Stimulated activated CD8-positive, alpha-beta memory T cell treated with anti-CD3 and anti-CD28 coated beads, Interleukin-7, amount 100 ng/mL, for 4 hours (primary cell): ENCODE data around the gene ADAMTS3.
"Not testable (repeated sequence)": the region's sequence is repeated elsewhere in the genome, so short reads cannot be mapped to it uniquely, and the experiment has no call there.

Experiments used
- DNase-seq, 2 donors: peaks; one replicate each; pipeline ENCODE4 v3.0.0-alpha.2; 2020; ENCODE audit warnings: low read depth in 2 of 2

The ADAMTS3 gene

DNA sequence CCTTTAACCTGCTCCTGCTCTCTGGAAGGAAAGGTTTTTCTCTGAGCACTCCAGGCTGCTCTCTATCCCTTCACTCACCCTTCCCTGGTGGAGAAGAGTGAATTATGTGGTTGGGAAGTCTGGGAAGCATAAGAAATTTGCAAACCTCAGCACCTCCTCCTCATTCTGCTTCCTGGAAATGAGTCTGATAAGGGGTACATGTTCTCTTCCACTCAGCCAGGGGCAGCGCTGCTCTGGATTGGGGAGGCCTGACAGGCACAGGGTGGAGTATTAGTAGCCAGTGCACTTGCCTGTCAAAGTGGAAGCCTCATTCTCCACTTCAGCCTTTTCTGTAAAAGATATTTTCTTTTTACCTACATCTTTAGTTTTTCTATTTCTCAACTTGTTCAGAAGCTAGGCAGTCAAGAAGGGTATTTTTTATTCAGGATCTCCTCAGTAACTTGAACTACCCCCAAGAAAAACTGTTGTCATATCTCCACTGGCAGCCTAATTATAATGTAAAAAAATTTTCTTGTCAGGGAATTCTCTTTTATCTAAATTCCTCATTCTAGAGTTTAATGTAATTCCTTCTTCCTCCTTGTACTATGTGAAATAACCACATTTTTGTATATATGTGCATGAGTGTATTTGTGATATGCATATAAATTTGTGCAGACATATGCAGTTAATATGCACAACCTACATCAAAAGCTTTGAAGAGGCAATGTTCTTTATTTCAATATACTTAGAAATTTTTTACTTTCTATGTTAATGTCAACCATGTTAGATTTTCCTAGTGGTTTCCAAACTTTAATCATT lies 15.3 kb downstream of the ADAMTS3 start:
- no peak for DNase-seq

- DNase-seq = no peak
These were observed 16.6 kb downstream of the ADAMTS3 start for GRCh38 chr4:72552447-72552846.

DNA sequence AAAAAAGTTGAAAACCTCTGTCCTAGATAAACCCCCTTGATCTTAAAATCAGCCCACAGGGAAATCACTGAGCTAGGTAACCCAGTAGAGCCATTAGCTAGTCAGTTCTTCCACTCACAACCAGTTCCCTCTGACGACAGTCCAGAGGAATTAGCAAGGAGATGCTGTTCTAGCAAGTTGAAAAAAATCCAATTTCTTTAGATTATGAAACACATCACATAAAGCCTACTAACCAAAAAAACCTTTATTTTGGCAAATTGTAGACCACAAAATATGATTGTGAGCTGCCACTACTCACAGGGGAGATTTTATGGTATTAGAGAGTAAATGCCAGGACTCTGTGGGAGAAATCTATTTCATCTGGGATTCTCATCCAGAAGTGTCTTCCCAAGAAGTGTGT lies 22.6 kb downstream of the ADAMTS3 start:
- no peak for DNase-seq

- not testable (repeated sequence) for DNase-seq
These were observed 28.3 kb downstream of the ADAMTS3 start for GRCh38 chr4:72540694-72541093.

- DNase-seq = no peak
These were observed 31.0 kb downstream of the ADAMTS3 start for GRCh38 chr4:72538006-72538405.

- no peak for DNase-seq
These were observed 32.6 kb downstream of the ADAMTS3 start for GRCh38 chr4:72536443-72536842.

- DNase-seq = no peak
These were observed 37.2 kb downstream of the ADAMTS3 start for GRCh38 chr4:72531768-72532290.

DNA sequence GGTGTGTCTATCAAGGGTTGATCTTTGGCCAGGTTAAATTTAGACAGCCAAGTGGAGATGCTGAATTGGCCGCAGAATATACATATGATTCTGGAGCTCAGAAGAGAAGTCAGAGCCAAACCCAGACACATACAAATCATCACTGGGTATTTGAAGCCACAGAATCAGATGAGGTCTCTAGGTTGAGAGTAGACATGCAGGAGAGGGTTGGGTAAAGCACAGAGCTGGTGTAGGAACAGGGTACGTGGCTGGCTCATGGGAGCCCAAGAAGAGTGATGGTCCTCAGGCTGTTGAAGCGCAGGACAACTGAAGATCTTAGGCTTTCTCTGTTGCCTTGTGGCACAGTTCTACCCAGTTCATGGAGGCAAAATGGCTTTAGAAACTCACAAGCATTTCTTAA lies 37.7 kb downstream of the ADAMTS3 start:
- DNase-seq = no peak

DNA sequence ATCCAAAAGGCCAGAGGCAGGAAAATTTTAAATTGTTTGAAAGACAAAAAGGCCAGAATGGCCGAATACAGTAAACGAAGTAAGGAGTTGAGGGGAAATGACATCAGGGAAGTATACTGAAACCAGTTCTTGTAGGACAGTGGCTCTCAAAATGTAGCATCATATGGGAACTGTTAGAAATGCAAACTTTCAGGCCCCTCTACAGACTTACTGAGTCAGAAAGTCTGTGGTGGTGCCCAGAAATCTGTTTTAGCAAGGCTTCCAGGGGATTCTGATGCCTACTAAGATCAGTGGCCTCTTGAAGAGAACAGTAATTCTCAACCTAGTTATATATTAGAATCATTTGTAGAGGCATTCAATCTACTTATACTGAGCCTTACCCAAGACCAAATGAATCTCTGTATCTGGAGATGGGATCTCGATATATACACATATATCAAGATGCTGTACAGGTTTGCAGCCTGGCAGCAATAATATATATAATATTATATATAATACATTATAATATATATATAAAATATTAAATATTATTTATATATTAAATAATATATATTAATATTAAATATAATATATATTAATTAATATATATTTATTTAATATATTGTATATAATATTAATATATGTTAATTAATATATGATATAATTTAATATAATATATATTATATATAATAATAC lies 39.7 kb downstream of the ADAMTS3 start:
- DNase-seq = no peak

- no peak for DNase-seq
These were observed 41.9 kb downstream of the ADAMTS3 start for GRCh38 chr4:72527038-72527646.

GRCh38 chr4:72525938-72526337 lies 43.1 kb downstream of the ADAMTS3 start:
- DNase-seq = no peak

DNA sequence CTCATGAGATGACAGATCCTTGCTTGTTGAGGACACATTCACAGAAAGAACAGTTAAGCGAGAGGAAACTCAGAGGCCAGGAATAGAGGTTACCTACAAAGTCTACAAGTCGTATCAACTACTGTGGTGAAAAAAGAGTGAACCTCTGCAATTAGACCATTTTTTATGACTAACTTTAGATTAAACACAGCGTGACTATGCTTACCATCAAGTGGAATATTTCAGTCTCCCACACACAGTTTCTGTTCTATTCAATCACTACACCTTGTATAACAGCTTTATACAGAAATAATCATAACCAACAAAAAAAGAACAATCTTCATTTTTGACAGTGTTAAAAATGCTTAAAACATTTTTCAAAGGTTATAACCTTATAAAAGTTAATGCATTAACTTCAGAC lies 46.6 kb downstream of the ADAMTS3 start:
- DNase-seq = no peak

- no peak for DNase-seq
These were observed 55.8 kb downstream of the ADAMTS3 start for GRCh38 chr4:72513227-72513626.

DNA sequence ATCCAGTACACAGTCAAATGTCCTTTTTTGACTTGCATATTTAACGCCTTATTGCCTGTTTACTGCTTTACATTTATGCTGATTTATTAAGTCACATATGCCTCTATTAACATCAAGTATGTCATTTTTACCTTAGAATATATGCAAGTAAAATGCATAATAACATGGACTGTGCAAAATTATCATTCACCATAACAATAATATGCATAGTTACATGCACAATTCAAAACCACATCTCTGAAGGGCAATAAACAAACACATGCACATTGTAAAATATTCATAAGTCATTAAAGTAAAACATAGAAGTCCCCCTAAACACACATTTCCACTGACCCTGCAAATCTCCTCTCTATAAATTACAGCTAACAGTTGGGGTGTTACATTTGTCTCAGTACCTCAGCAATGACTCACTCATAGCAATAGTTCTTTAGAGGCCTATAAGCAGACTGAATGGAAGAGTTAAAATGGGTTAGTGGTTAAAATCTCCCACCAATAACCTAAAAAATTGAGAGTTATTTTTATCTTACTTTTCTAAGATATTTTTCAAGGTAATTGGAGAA lies 61.1 kb downstream of the ADAMTS3 start:
- DNase-seq = no peak

DNA sequence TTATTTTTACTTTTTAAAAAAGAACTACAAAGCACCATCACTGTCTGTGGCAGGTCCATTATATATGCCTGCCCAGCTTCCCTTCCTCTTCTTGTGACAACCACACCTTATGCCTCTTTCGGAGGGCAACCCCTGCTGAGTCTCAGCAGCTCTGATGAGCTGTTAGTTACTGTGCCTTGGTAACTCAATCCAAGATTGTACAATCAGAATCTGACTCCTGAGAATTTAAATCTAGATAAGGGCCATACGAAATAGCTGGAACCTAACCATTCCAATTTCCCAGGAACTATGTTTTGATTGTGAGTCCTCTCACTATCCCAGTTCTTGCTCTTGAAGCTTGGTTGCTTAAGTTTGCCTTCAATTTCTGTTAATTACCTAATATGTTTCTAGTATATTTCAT lies 61.9 kb downstream of the ADAMTS3 start:
- DNase-seq = no peak

GRCh38 chr4:72505314-72505744 lies 63.7 kb downstream of the ADAMTS3 start:
- no peak for DNase-seq

DNA sequence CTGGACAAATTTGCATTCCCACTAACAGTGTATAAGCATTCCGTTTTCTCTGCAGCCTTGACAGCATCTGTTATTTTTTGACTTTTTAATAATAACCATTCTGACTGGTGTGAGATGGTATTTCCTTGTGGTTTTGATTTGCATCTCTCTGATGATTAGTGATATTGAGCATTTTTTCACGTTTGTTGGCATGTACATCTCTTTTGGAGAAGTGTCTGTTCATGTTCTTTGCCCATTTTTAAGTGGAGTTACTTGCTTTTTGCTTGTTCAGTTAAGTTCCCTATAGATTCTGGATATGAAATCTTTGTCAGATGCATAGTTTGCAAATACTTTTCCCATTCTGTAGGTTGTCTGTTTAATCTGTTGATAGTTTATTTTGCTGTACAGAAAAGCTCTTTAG lies 68.8 kb downstream of the ADAMTS3 start:
- DNase-seq = no peak

DNA sequence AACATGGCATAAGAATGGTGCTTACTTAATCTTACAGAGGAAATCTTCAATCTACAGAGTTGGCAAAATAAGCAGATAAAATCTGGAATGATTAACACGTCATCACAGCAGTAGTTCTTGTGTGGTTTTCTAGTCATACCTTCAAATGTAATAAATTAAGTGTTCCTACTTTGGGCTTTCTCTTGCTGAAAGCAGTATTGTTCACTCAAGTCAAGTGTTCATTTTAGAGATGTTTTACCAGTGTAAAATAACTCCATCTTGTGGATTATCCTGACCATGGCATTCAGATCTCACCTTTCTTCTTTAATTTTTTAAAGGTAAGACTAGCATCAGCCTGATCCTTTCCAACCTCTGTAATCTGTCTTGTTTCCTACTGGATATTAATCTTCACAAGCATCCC lies 72.9 kb downstream of the ADAMTS3 start:
- DNase-seq = no peak

DNA sequence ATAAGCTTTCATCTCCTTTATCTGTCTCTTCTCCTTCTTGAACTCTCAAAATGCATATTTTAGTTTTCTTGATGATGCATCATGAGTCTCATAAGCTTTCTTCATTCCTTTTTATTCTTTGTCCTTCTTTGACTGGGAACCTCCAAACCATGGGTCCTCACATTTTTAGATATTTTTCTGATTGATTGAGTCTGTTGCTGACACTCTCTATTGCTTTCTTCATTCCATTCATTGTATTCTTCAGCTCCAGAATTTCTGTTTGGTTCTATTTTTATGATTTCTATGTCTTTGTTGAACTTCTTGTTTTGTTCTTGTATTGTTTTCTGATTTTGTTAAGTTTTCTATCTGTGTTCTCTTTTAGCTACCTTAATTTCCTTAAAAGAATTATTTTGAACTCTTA lies 74.9 kb downstream of the ADAMTS3 start:
- no peak for DNase-seq

GRCh38 chr4:72489267-72489666 lies 79.8 kb downstream of the ADAMTS3 start:
- no peak for DNase-seq

GRCh38 chr4:72486991-72487390 lies 82.0 kb downstream of the ADAMTS3 start:
- DNase-seq = no peak

GRCh38 chr4:72484981-72485380 lies 84.0 kb downstream of the ADAMTS3 start:
- DNase-seq = no peak
